ENCODE results near the gene MASP2. TPM values are rescaled to one million over a fixed set of nuclear protein-coding genes. Genes with fewer than 3 reads are reported as not detected.

Gene MASP2
- total and polyA plus RNA-seq, 10 of the 15 experiments (the other 5 are each of a cell fraction or from before 2014, with no cell fraction given), result 0.04 to 0.21 (median 0.06) TPM; not detected in 7

DNA sequence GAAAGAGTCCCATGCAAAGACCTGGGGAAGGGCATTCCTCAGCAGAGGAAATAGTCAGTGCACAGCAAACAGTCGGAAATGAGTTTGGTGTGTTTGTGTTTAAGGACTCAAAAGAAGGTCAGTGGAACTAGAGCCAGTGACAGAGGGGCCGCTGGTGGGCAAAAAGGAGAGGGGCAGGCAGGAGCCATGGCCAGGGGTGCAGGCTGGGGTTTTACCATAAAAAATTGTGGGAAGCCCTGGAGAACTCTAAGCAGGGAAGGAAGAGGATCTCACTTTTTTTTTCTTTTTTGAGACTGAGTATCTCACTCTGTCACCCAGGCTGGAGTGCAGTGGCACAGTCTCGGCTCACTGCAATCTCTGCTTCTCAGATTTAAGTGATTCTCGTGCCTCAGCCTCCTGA is 68.3 kb downstream of the MASP2 start (continued):
- no peak for TF ChIP-seq ZBTB40 (IDR thresholded peaks at IDR 0.05; ENCODE audit: borderline replicate concordance)
- no peak for TF ChIP-seq KAT2A (conservative IDR thresholded peaks at IDR 0.05; ENCODE audit: control insufficient read depth, low read depth, low read length)
- TF ChIP-seq SP1 (IDR thresholded peaks at IDR 0.05; ENCODE audit: low read depth, low read length), result no peak
- TF ChIP-seq MEF2B (IDR thresholded peaks at IDR 0.05; ENCODE audit: partially characterized antibody, poor library complexity, severe bottlenecking), result no peak
- no peak for TF ChIP-seq E2F8 (IDR thresholded peaks at IDR 0.05; ENCODE audit: low read depth, partially characterized antibody)
- TF ChIP-seq MTA3 (IDR thresholded peaks at IDR 0.05; ENCODE audit: borderline replicate concordance, low read length), result no peak
- TF ChIP-seq ASH2L (IDR thresholded peaks at IDR 0.05; ENCODE audit: borderline replicate concordance, low read depth), result no peak

Other genes with a start within 250 kb of the MASP2 start
- gene TARDBP, start 34.6 kb downstream of the MASP2 start, total RNA-seq (2014; rRNA removed), result 55.6 and 64.1 TPM in 2 replicates
- gene TARDBP, start 34.6 kb downstream of the MASP2 start, total RNA-seq (2014; rRNA removed; fragmentation: Illumina TruSeq; extraction: Trizol), result 124 and 135 TPM in 2 replicates
- 155 and 174 TPM in 2 replicates for gene TARDBP, start 34.6 kb downstream of the MASP2 start, total RNA-seq (2021)
- 209 and 284 TPM in 2 replicates for gene TARDBP, start 34.6 kb downstream of the MASP2 start, polyA plus RNA-seq (2011; rRNA removed)
- 318 and 350 TPM in 2 replicates for gene TARDBP, start 34.6 kb downstream of the MASP2 start, polyA plus RNA-seq (2014; fragmentation: Illumina TruSeq; extraction: Trizol)
- gene TARDBP, start 34.6 kb downstream of the MASP2 start, polyA plus RNA-seq (2014; fragmentation: Nextera tagmentation; extraction: Ambion mirVana), result 100 to 1,000 TPM in 1 of 2 experiments, 10 to 100 TPM in 1; 76.1 to 171 TPM
- 212 and 257 TPM in 2 replicates for gene TARDBP, start 34.6 kb downstream of the MASP2 start, polyA plus RNA-seq (2014; rRNA removed)
- 100 to 1,000 TPM; 251 to 253 TPM for gene TARDBP, start 34.6 kb downstream of the MASP2 start, polyA plus RNA-seq (2016; fragmentation: Nextera tagmentation; extraction: Ambion mirVana)
- 49.9 and 81.2 TPM in 2 replicates for gene SRM, start 12.8 kb upstream of the MASP2 start, total RNA-seq (2014; rRNA removed)
- 40.6 and 43.0 TPM in 2 replicates for gene SRM, start 12.8 kb upstream of the MASP2 start, total RNA-seq (2014; rRNA removed; fragmentation: Illumina TruSeq; extraction: Trizol)
- 249 and 255 TPM in 2 replicates for gene SRM, start 12.8 kb upstream of the MASP2 start, total RNA-seq (2021)
- 11.0 and 22.2 TPM in 2 replicates for gene SRM, start 12.8 kb upstream of the MASP2 start, polyA plus RNA-seq (2011; rRNA removed)
- gene SRM, start 12.8 kb upstream of the MASP2 start, polyA plus RNA-seq (2014; fragmentation: Illumina TruSeq; extraction: Trizol), result 59.5 and 133 TPM in 2 replicates
- 10 to 100 TPM; 16.7 to 46.6 TPM for gene SRM, start 12.8 kb upstream of the MASP2 start, polyA plus RNA-seq (2014; fragmentation: Nextera tagmentation; extraction: Ambion mirVana)
- gene SRM, start 12.8 kb upstream of the MASP2 start, polyA plus RNA-seq (2014; rRNA removed), result 142 and 185 TPM in 2 replicates
- 100 to 1,000 TPM in 1 of 2 experiments, 10 to 100 TPM in 1; 81.1 to 155 TPM for gene SRM, start 12.8 kb upstream of the MASP2 start, polyA plus RNA-seq (2016; fragmentation: Nextera tagmentation; extraction: Ambion mirVana)
- gene EXOSC10, start 52.6 kb upstream of the MASP2 start, total RNA-seq (2014; rRNA removed), result 70.3 and 81.2 TPM in 2 replicates
- 54.3 and 58.3 TPM in 2 replicates for gene EXOSC10, start 52.6 kb upstream of the MASP2 start, total RNA-seq (2014; rRNA removed; fragmentation: Illumina TruSeq; extraction: Trizol)
- gene EXOSC10, start 52.6 kb upstream of the MASP2 start, total RNA-seq (2021), result 60.0 and 62.5 TPM in 2 replicates
- 52.8 and 60.4 TPM in 2 replicates for gene EXOSC10, start 52.6 kb upstream of the MASP2 start, polyA plus RNA-seq (2011; rRNA removed)
- 75.6 and 78.9 TPM in 2 replicates for gene EXOSC10, start 52.6 kb upstream of the MASP2 start, polyA plus RNA-seq (2014; fragmentation: Illumina TruSeq; extraction: Trizol)
- 10 to 100 TPM; 16.2 to 16.7 TPM for gene EXOSC10, start 52.6 kb upstream of the MASP2 start, polyA plus RNA-seq (2014; fragmentation: Nextera tagmentation; extraction: Ambion mirVana)
- 70.7 and 76.0 TPM in 2 replicates for gene EXOSC10, start 52.6 kb upstream of the MASP2 start, polyA plus RNA-seq (2014; rRNA removed)
- gene EXOSC10, start 52.6 kb upstream of the MASP2 start, polyA plus RNA-seq (2016; fragmentation: Nextera tagmentation; extraction: Ambion mirVana), result 10 to 100 TPM; 78.6 to 86.5 TPM
- not detected in 2 replicates for gene ANGPTL7, start 142.1 kb upstream of the MASP2 start, total RNA-seq (2014; rRNA removed)
- gene ANGPTL7, start 142.1 kb upstream of the MASP2 start, total RNA-seq (2014; rRNA removed; fragmentation: Illumina TruSeq; extraction: Trizol), result not detected in 2 replicates
- gene ANGPTL7, start 142.1 kb upstream of the MASP2 start, total RNA-seq (2021), result not detected in 2 replicates
- not detected in 2 replicates for gene ANGPTL7, start 142.1 kb upstream of the MASP2 start, polyA plus RNA-seq (2011; rRNA removed)
- gene ANGPTL7, start 142.1 kb upstream of the MASP2 start, polyA plus RNA-seq (2014; fragmentation: Illumina TruSeq; extraction: Trizol), result not detected in 2 replicates
- gene ANGPTL7, start 142.1 kb upstream of the MASP2 start, polyA plus RNA-seq (2014; fragmentation: Nextera tagmentation; extraction: Ambion mirVana), result not detected
- gene ANGPTL7, start 142.1 kb upstream of the MASP2 start, polyA plus RNA-seq (2014; rRNA removed), result not detected in 2 replicates
- gene ANGPTL7, start 142.1 kb upstream of the MASP2 start, polyA plus RNA-seq (2016; fragmentation: Nextera tagmentation; extraction: Ambion mirVana), result under 1 TPM in 1 of 2 experiments, not detected in 1; 0.09 TPM
- gene MTOR, start 215.3 kb upstream of the MASP2 start, total RNA-seq (2014; rRNA removed), result 35.4 and 35.9 TPM in 2 replicates
- gene MTOR, start 215.3 kb upstream of the MASP2 start, total RNA-seq (2014; rRNA removed; fragmentation: Illumina TruSeq; extraction: Trizol), result 29.2 and 30.4 TPM in 2 replicates
- gene MTOR, start 215.3 kb upstream of the MASP2 start, total RNA-seq (2021), result 38.4 and 41.8 TPM in 2 replicates
- 18.5 and 30.9 TPM in 2 replicates for gene MTOR, start 215.3 kb upstream of the MASP2 start, polyA plus RNA-seq (2011; rRNA removed)
- gene MTOR, start 215.3 kb upstream of the MASP2 start, polyA plus RNA-seq (2014; fragmentation: Illumina TruSeq; extraction: Trizol), result 32.2 and 32.6 TPM in 2 replicates
- gene MTOR, start 215.3 kb upstream of the MASP2 start, polyA plus RNA-seq (2014; fragmentation: Nextera tagmentation; extraction: Ambion mirVana), result 1 to 10 TPM; 6.6 to 7.5 TPM
- gene MTOR, start 215.3 kb upstream of the MASP2 start, polyA plus RNA-seq (2014; rRNA removed), result 28.9 and 29.2 TPM in 2 replicates
- gene MTOR, start 215.3 kb upstream of the MASP2 start, polyA plus RNA-seq (2016; fragmentation: Nextera tagmentation; extraction: Ambion mirVana), result 10 to 100 TPM; 24.3 to 26.5 TPM
- gene UBIAD1, start 226.0 kb upstream of the MASP2 start, total RNA-seq (2014; rRNA removed), result 10.2 and 10.4 TPM in 2 replicates
- gene UBIAD1, start 226.0 kb upstream of the MASP2 start, total RNA-seq (2014; rRNA removed; fragmentation: Illumina TruSeq; extraction: Trizol), result 13.8 and 14.4 TPM in 2 replicates
- gene UBIAD1, start 226.0 kb upstream of the MASP2 start, total RNA-seq (2021), result 20.6 and 23.9 TPM in 2 replicates
- 9.5 and 14.1 TPM in 2 replicates for gene UBIAD1, start 226.0 kb upstream of the MASP2 start, polyA plus RNA-seq (2011; rRNA removed)
- gene UBIAD1, start 226.0 kb upstream of the MASP2 start, polyA plus RNA-seq (2014; fragmentation: Illumina TruSeq; extraction: Trizol), result 14.1 and 19.4 TPM in 2 replicates
- 1 to 10 TPM; 4.5 to 5.7 TPM for gene UBIAD1, start 226.0 kb upstream of the MASP2 start, polyA plus RNA-seq (2014; fragmentation: Nextera tagmentation; extraction: Ambion mirVana)
- gene UBIAD1, start 226.0 kb upstream of the MASP2 start, polyA plus RNA-seq (2014; rRNA removed), result 17.7 and 17.8 TPM in 2 replicates
- gene UBIAD1, start 226.0 kb upstream of the MASP2 start, polyA plus RNA-seq (2016; fragmentation: Nextera tagmentation; extraction: Ambion mirVana), result 10 to 100 TPM; 22.7 to 23.8 TPM

All from GM12878 (cell line).